ENCODE data around the gene HPS5.

GRCh38 chr11:18307461-18308139 is 14.3 kb downstream of the HPS5 start:
- TF ChIP-seq CTCF (IDR thresholded peaks at IDR 0.05) (no peak), EP300 (IDR thresholded peaks at IDR 0.05) (no peak), POLR2A (IDR thresholded peaks at IDR 0.05) (no peak), POLR2AphosphoS5 (IDR thresholded peaks at IDR 0.05) (no peak)
